ENCODE data around the gene MYOF.
"Not testable (repeated sequence)": the region's sequence is repeated elsewhere in the genome, so short reads cannot be mapped to it uniquely, and the experiment has no call there.

The MYOF gene

DNA sequence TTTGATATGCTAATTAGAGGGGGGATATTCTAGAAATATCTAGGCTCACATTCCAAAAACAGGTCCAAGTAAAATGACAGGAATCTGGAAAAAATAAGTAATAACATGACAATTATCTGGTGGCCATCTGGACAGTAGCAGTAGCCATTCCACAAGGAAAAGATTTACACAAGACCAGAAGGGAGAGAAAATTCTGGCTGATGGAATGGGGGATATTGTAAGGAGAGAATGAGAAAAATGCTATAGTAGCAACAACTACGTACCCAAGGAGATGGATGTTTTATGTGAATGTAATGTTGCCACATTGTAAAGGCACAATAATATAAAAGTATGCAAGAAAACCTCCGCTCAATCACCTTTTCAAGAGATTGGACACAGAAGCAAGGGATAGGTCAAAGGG lies 5.4 kb downstream of the MYOF start:
- Histone ChIP-seq H3K4me1 (ENCODE audit: control insufficient read depth, insufficient read depth, low read length) (peaks cover 9% of the 10 kb centered on the region; the same call in 1 of the 2 replicates), H3K27ac (ENCODE audit: low read depth, low read length) (no peak overlapping the region), H3K9ac (ENCODE audit: low read depth, low read length) (no peak overlapping the region)

DNA sequence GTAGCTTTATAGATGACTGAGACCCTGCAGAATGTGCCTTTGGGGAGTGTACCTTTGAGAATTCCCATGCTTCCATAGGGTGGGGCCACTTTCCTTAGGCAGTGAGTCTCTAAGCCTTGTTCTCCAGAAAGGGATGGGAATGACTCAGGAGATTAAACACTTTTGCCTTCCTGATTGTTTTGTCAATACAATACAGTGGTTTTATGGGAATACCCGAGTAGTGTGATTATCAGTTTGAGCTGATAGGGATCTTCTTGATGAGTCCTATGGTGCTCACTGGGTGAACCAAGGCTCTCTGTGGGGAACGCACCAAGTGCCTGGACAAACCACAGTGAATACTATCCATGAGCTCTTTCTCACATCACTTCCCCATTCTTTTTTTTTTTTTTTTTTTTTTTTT lies 6.3 kb downstream of the MYOF start:
- Histone ChIP-seq H3K27me3 (ENCODE audit: control insufficient read depth, insufficient read depth, low read length) (peaks cover 4% of the 10 kb centered on the region), H3K4me1 (ENCODE audit: control insufficient read depth, insufficient read depth, low read length) (peaks cover 13% of the 10 kb centered on the region), H3K9ac (ENCODE audit: low read depth, low read length) (no peak overlapping the region), H3K36me3 (ENCODE audit: control insufficient read depth, insufficient read depth, low read length) (no peaks in the 10 kb centered on the region), H3K9me3 (ENCODE audit: control insufficient read depth, insufficient read depth, low read length) (no peaks in the 10 kb centered on the region), H3K27ac (ENCODE audit: low read depth, low read length) (peak overlapping the region; percentile 20), H3K4me3 (ENCODE audit: low read depth, low read length) (no peak overlapping the region)

More for the DNA sequence above, 5.4 kb downstream of the MYOF start:
- H3K9me3 ChIP-seq (ENCODE audit: control insufficient read depth, insufficient read depth, low read length): no peaks in the 10 kb centered on the region
- no peak overlapping the region for H3K4me3 ChIP-seq (ENCODE audit: low read depth, low read length)
- H3K27me3 ChIP-seq (ENCODE audit: control insufficient read depth, insufficient read depth, low read length): peaks cover 11% of the 10 kb centered on the region
- no peaks in the 10 kb centered on the region for H3K36me3 ChIP-seq (ENCODE audit: control insufficient read depth, insufficient read depth, low read length)

DNA sequence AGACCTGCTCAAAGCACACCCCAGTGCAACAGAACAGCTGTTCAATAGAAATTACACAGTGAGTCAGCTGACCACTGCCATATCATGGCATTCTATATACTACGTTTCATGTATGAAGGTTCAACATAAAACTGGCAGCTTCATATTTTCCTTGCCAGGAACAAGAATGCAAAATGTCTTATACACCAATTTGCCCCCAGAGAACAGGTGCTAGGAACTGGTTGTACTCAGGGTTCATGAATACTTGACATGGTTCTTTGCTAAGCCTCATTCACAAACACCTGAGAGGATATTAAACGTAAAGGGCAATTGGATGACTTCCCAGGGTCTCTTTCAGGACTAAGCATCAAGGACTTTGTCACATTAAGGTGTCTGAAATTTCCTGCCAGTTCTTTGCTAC lies 6.9 kb downstream of the MYOF start:
- Histone ChIP-seq H3K27ac (ENCODE audit: low read depth, low read length) (peak overlapping the region; percentile 20), H3K27me3 (ENCODE audit: control insufficient read depth, insufficient read depth, low read length) (no peaks in the 10 kb centered on the region), H3K4me1 (ENCODE audit: control insufficient read depth, insufficient read depth, low read length) (peaks cover 17% of the 10 kb centered on the region), H3K36me3 (ENCODE audit: control insufficient read depth, insufficient read depth, low read length) (no peaks in the 10 kb centered on the region), H3K9me3 (ENCODE audit: control insufficient read depth, insufficient read depth, low read length) (no peaks in the 10 kb centered on the region), H3K9ac (ENCODE audit: low read depth, low read length) (no peak overlapping the region), H3K4me3 (ENCODE audit: low read depth, low read length) (no peak overlapping the region)

DNA sequence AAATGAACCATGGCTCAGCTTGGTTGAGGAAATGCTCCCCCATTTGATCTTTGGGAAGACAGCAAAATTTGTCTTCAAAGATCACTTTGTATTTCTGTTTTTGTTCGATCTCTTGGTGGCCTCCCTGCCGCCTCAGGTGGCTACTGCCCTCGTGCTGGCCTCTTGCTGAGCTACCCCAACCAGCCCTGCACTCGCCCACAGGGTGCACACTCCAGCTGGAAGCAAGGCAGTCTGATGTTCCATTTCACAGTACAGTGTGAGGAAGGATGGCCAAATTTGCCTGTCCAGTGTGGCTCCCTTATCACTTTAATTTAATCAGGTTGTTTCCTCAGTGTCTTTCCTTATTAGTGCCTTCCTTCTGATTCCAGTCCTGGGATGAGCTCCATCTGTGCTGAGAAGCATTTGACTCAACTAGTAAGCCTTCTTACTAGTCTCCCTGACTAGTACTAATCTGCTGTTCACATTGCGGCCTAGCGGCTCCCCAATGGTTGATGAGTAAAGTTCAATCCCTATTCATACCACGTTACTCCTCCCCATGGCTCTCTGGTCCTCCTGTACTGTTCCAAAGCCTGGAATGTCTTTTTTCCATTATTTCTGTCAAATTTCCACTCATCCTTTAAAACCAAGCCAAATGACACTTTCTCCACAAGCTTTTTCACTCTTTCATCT lies 8.2 kb downstream of the MYOF start:
- no peaks in the 10 kb centered on the region for H3K27me3 ChIP-seq (ENCODE audit: control insufficient read depth, insufficient read depth, low read length)
- peaks cover 9% of the 10 kb centered on the region for H3K4me1 ChIP-seq (ENCODE audit: control insufficient read depth, insufficient read depth, low read length)
- H3K36me3 ChIP-seq (ENCODE audit: control insufficient read depth, insufficient read depth, low read length): no peaks in the 10 kb centered on the region
- H3K4me3 ChIP-seq (ENCODE audit: low read depth, low read length): no peak overlapping the region
- no peak overlapping the region for H3K9ac ChIP-seq (ENCODE audit: low read depth, low read length)
- H3K27ac ChIP-seq (ENCODE audit: low read depth, low read length): no peak overlapping the region
- H3K9me3 ChIP-seq (ENCODE audit: control insufficient read depth, insufficient read depth, low read length): no peaks in the 10 kb centered on the region

GRCh38 chr10:93473161-93473560 lies 9.0 kb downstream of the MYOF start:
- no peaks in the 10 kb centered on the region for H3K36me3 ChIP-seq (ENCODE audit: control insufficient read depth, insufficient read depth, low read length)
- H3K27ac ChIP-seq (ENCODE audit: low read depth, low read length): no peak overlapping the region
- no peaks in the 10 kb centered on the region for H3K27me3 ChIP-seq (ENCODE audit: control insufficient read depth, insufficient read depth, low read length)
- H3K9me3 ChIP-seq (ENCODE audit: control insufficient read depth, insufficient read depth, low read length): no peaks in the 10 kb centered on the region
- no peak overlapping the region for H3K9ac ChIP-seq (ENCODE audit: low read depth, low read length)
- H3K4me3 ChIP-seq (ENCODE audit: low read depth, low read length): no peak overlapping the region
- peaks cover 9% of the 10 kb centered on the region for H3K4me1 ChIP-seq (ENCODE audit: control insufficient read depth, insufficient read depth, low read length)

- Histone ChIP-seq H3K27ac (ENCODE audit: low read depth, low read length) (peak overlapping the region; percentile 86), H3K9ac (ENCODE audit: low read depth, low read length) (no peak overlapping the region), H3K9me3 (ENCODE audit: control insufficient read depth, insufficient read depth, low read length) (no peaks in the 10 kb centered on the region), H3K4me1 (ENCODE audit: control insufficient read depth, insufficient read depth, low read length) (peaks cover 9% of the 10 kb centered on the region), H3K36me3 (ENCODE audit: control insufficient read depth, insufficient read depth, low read length) (no peaks in the 10 kb centered on the region), H3K27me3 (ENCODE audit: control insufficient read depth, insufficient read depth, low read length) (no peaks in the 10 kb centered on the region), H3K4me3 (ENCODE audit: low read depth, low read length) (no peak overlapping the region)
Measured at GRCh38 chr10:93471110-93471651, 11.0 kb downstream of the MYOF start.

- H3K4me3 ChIP-seq (ENCODE audit: low read depth, low read length): no peak overlapping the region
- no peaks in the 10 kb centered on the region for H3K36me3 ChIP-seq (ENCODE audit: control insufficient read depth, insufficient read depth, low read length)
- H3K9ac ChIP-seq (ENCODE audit: low read depth, low read length): no peak overlapping the region
- H3K27me3 ChIP-seq (ENCODE audit: control insufficient read depth, insufficient read depth, low read length): no peaks in the 10 kb centered on the region
- H3K4me1 ChIP-seq (ENCODE audit: control insufficient read depth, insufficient read depth, low read length): peaks cover 9% of the 10 kb centered on the region
- no peaks in the 10 kb centered on the region for H3K9me3 ChIP-seq (ENCODE audit: control insufficient read depth, insufficient read depth, low read length)
- H3K27ac ChIP-seq (ENCODE audit: low read depth, low read length): no peak overlapping the region
Measured at GRCh38 chr10:93469454-93469853, 12.7 kb downstream of the MYOF start.

DNA sequence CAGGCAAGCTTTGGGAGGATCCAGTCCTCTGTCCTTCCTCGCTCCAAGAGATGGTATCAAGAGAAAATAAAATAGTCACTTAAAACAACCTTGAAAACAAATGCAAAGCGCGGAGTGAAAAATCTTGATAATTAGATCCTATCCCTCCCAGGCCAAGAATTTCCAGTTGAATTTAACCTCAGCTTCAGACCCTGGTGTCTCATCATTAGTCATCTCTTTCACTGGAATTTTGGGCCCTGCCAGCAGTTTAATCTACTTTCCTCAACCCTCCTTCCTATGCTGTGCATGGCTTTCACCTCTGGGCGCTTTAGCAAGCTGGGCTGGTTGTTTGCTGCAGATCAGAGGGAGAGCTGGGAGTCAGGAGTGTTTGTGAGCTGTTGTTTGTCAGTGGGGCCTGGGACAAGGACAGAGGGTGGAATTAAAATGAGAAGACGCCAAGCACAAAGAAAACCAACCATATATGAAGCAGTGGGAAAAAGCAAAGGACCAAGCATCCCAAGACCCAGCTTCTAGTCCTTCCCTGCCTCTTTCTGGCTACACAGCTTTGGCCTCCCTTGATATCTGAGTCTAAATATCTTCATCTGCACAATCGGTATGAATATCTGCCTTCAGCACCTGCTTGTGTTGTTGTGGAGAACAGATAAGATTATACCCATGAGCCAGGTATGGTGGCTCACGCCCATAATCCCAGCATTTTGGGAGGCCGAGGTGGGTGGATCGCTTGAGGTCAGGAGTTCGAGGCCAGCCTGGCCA lies 13.5 kb downstream of the MYOF start:
- Histone ChIP-seq H3K4me3 (ENCODE audit: low read depth, low read length) (no peak overlapping the region), H3K27me3 (ENCODE audit: control insufficient read depth, insufficient read depth, low read length) (no peaks in the 10 kb centered on the region), H3K9me3 (ENCODE audit: control insufficient read depth, insufficient read depth, low read length) (no peaks in the 10 kb centered on the region), H3K9ac (ENCODE audit: low read depth, low read length) (no peak overlapping the region), H3K36me3 (ENCODE audit: control insufficient read depth, insufficient read depth, low read length) (no peaks in the 10 kb centered on the region), H3K27ac (ENCODE audit: low read depth, low read length) (peak overlapping the region; percentile 68), H3K4me1 (ENCODE audit: control insufficient read depth, insufficient read depth, low read length) (peaks cover 9% of the 10 kb centered on the region)

- H3K4me1 ChIP-seq (ENCODE audit: control insufficient read depth, insufficient read depth, low read length); H3K9ac ChIP-seq (ENCODE audit: low read depth, low read length); H3K4me3 ChIP-seq (ENCODE audit: low read depth, low read length); H3K27me3 ChIP-seq (ENCODE audit: control insufficient read depth, insufficient read depth, low read length); H3K9me3 ChIP-seq (ENCODE audit: control insufficient read depth, insufficient read depth, low read length); H3K36me3 ChIP-seq (ENCODE audit: control insufficient read depth, insufficient read depth, low read length); H3K27ac ChIP-seq (ENCODE audit: low read depth, low read length): not testable (repeated sequence)
Measured at GRCh38 chr10:93467635-93468034, 14.5 kb downstream of the MYOF start.

DNA sequence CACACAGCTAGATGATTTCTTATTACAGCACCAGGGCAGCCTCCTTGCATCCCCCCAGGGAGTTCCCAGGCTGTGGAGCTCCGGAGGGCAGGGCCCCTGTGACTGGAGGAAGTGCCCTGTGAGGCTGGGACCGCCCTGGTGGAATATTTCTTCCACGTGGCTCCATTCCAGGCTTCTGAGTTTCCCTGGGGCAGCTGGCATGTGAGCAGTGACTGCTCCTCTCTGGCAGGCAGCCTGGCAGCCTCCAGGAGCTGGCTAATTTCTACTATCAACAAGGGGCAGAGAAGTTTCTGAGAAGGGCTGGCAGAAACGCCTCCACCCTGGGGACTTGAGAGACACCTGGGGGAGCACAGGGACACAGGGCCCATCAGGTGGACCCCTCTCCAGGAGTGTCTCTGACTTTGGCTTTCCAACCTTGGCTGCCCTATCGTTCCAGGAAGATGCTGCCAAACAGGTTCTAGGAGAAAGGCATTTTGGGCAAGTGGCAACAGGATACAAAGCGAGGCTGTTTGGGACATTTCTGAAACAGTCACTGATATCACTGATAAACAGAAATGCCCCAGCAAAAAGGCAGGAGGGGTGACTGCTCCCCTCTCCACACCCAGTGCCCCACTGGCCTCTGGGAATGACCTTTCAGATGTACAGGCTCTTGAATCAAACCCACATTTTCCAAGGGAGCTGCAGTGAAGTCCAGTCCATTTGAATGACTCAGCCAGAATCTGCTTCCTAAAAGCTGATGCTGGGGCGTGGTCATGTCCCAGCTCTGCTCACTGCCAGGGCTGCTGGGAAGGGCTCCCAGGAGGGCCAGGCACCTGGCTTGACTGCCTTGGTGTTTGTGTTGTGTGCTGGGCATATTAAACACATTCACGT lies 16.1 kb downstream of the MYOF start:
- H3K9ac ChIP-seq (ENCODE audit: low read depth, low read length): no peak overlapping the region
- H3K4me1 ChIP-seq (ENCODE audit: control insufficient read depth, insufficient read depth, low read length): peaks cover 5% of the 10 kb centered on the region
- no peak overlapping the region for H3K27ac ChIP-seq (ENCODE audit: low read depth, low read length)

More for the DNA sequence above, 16.1 kb downstream of the MYOF start:
- H3K9me3 ChIP-seq (ENCODE audit: control insufficient read depth, insufficient read depth, low read length): no peaks in the 10 kb centered on the region
- H3K36me3 ChIP-seq (ENCODE audit: control insufficient read depth, insufficient read depth, low read length): no peaks in the 10 kb centered on the region
- H3K27me3 ChIP-seq (ENCODE audit: control insufficient read depth, insufficient read depth, low read length): no peaks in the 10 kb centered on the region
- no peak overlapping the region for H3K4me3 ChIP-seq (ENCODE audit: low read depth, low read length)
